Measurements from ENCODE around the gene DNASE2. TPM values are rescaled to one million over a fixed set of nuclear protein-coding genes. Genes with fewer than 3 reads are reported as not detected.

The DNASE2 gene
- 10 to 100 TPM; 26.6 to 37.4 (median 31.2) TPM for total RNA-seq

DNA sequence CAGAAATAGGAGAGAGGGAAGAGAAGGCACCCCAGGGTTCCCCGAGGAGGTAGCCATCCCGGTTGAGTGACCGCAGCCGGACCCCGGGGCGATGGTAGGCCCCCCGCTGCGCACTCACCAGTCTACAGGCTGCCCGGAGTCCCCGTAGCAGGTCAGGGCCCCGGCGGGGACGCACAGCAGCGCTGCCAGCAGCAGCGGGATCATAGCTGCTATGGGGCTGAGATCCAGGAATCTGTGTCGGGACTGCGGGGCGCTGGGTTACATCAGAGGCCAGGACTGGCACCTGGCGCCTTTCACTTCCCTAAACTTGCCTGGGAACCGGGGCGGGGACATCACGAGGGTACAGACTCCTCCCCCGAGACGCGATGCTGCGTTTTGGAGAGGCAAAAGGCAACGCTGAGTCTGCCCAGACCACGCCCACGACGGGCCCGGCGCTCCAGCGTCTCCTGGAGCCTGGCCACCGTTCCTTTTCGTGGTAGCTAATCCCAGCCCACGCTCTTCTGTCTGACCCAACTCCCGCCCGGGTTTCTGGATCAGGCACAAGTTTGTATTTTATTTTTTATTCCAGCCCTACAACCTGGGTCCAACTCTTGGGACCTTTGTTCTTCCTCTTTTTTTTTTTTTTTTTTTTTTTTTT lies at the start of gene DNASE2:
Gene DNASE2 (minus strand): TSS at position 278 of the 637 bp plus-strand sequence. CDS start 74 bp downstream, at position 204.
- Histone ChIP-seq H3K9me3 (peaks cover 0 to 13% (median 6%) of the 10 kb centered on the region in 4 donors), H3K4me3 (peak within 1 kb of the TSS; percentile 72 to 91 (median 74)), H3K4me1 (peaks cover 18 to 36% (median 29%) of the 10 kb centered on the region in 4 donors), H3K27me3 (peaks cover 0 to 31% (median 21%) of the 10 kb centered on the region in 4 donors), H3K36me3 (peaks cover 25 to 29% (median 25%) of the 10 kb centered on the region in 4 donors), H3K27ac (replicated peaks in 1 of 4) (peak within 1 kb of the TSS; percentile 82 to 96 (median 92))
- DNase-seq (ENCODE audit: extremely low spot score), result peak; percentile 99
- under 1% methylated on average over 20 of the region's 38 CpGs for WGBS
- TF ChIP-seq EP300 (IDR thresholded peaks at IDR 0.05) (no peak), POLR2A (IDR thresholded peaks at IDR 0.05; ENCODE audit: low read depth) (no peak), POLR2AphosphoS5 (IDR thresholded peaks at IDR 0.05) (peak; percentile 92 to 94)
- TF ChIP-seq, protein P1, sequence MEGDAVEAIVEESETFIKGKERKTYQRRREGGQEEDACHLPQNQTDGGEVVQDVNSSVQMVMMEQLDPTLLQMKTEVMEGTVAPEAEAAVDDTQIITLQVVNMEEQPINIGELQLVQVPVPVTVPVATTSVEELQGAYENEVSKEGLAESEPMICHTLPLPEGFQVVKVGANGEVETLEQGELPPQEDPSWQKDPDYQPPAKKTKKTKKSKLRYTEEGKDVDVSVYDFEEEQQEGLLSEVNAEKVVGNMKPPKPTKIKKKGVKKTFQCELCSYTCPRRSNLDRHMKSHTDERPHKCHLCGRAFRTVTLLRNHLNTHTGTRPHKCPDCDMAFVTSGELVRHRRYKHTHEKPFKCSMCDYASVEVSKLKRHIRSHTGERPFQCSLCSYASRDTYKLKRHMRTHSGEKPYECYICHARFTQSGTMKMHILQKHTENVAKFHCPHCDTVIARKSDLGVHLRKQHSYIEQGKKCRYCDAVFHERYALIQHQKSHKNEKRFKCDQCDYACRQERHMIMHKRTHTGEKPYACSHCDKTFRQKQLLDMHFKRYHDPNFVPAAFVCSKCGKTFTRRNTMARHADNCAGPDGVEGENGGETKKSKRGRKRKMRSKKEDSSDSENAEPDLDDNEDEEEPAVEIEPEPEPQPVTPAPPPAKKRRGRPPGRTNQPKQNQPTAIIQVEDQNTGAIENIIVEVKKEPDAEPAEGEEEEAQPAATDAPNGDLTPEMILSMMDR (IDR thresholded peaks at IDR 0.05), result peak in 1 of 3 experiments; percentile 15
- intact Hi-C loops (cut with DNase I), result no loop called here

- intact Hi-C loops (cut with DNase I), result no loop called here
- Histone ChIP-seq H3K4me3 (no peak overlapping the region), H3K27me3 (no peaks in the 10 kb centered on the region), H3K36me3 (peaks cover 41 to 60% (median 58%) of the 10 kb centered on the region in 4 donors), H3K27ac (replicated peaks in 1 of 4) (no peak overlapping the region), H3K9me3 (no peaks in the 10 kb centered on the region), H3K4me1 (peaks cover 18 to 27% (median 22%) of the 10 kb centered on the region in 4 donors)
- WGBS, result 93% methylated on average over 18 of the region's 19 CpGs
- no peak for TF ChIP-seq POLR2A (IDR thresholded peaks at IDR 0.05; ENCODE audit: low read depth)
- TF ChIP-seq, protein P1 (IDR thresholded peaks at IDR 0.05), result no peak
- TF ChIP-seq EP300 (IDR thresholded peaks at IDR 0.05), result no peak
- no peak for TF ChIP-seq POLR2AphosphoS5 (IDR thresholded peaks at IDR 0.05)
- DNase-seq (ENCODE audit: extremely low spot score), result no peak
Measured at GRCh38 chr19:12930002-12930645, 48.9 kb upstream of the DNASE2 start.

- WGBS, result 95% methylated on average over 18 of the region's 29 CpGs
- no peak for TF ChIP-seq POLR2AphosphoS5 (IDR thresholded peaks at IDR 0.05)
- TF ChIP-seq EP300 (IDR thresholded peaks at IDR 0.05), result no peak
- no peak for TF ChIP-seq POLR2A (IDR thresholded peaks at IDR 0.05; ENCODE audit: low read depth)
- TF ChIP-seq, protein P1 (IDR thresholded peaks at IDR 0.05), result no peak
- H3K36me3 ChIP-seq, result peaks cover 63 to 78% (median 77%) of the 10 kb centered on the region in 4 donors
- H3K4me3 ChIP-seq, result no peak overlapping the region
- H3K4me1 ChIP-seq, result peaks cover 0 to under 1% (median 0%) of the 10 kb centered on the region in 4 donors
- DNase-seq (ENCODE audit: extremely low spot score), result no peak
- H3K27me3 ChIP-seq, result no peaks in the 10 kb centered on the region
- H3K27ac ChIP-seq (replicated peaks in 1 of 4), result no peak overlapping the region
- intact Hi-C loops (cut with DNase I), result no loop called here
- no peaks in the 10 kb centered on the region for H3K9me3 ChIP-seq
Measured at GRCh38 chr19:12924621-12925310, 43.5 kb upstream of the DNASE2 start.

DNA sequence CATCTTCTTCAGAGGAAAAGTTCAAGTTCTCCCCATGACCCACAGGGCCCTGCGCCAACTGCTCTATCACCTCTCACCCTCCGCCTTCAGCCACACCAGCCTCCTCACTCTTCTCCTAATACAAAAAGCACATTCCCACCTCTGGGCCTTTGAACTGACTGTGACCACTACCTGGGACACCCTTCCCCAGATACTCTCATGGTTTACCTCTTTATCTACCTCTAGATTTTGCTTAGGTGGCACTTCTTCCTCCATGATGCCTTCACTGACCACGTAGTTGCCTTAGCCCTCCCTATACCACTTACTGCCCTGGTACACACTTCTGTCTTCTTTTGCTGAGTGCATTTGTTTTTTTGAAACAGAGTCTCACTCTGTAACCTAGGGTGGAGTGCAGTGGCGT lies 41.7 kb upstream of the DNASE2 start:
- H3K4me3 ChIP-seq, result no peak overlapping the region
- no peak overlapping the region for H3K27ac ChIP-seq (replicated peaks in 1 of 4)
- intact Hi-C loops (cut with DNase I), result no loop called here
- H3K4me1 ChIP-seq, result peaks cover 5 to 13% (median 10%) of the 10 kb centered on the region in 4 donors
- no peaks in the 10 kb centered on the region for H3K9me3 ChIP-seq
- DNase-seq (ENCODE audit: extremely low spot score), result no peak
- 97% methylated on average over 4 of the region's 4 CpGs for WGBS
- H3K36me3 ChIP-seq, result peaks cover 52 to 60% (median 59%) of the 10 kb centered on the region in 4 donors
- no peak for TF ChIP-seq EP300 (IDR thresholded peaks at IDR 0.05)
- no peak for TF ChIP-seq POLR2A (IDR thresholded peaks at IDR 0.05; ENCODE audit: low read depth)
- TF ChIP-seq POLR2AphosphoS5 (IDR thresholded peaks at IDR 0.05), result no peak
- TF ChIP-seq, protein P1 (IDR thresholded peaks at IDR 0.05), result no peak
- no peaks in the 10 kb centered on the region for H3K27me3 ChIP-seq

All from esophagus muscularis mucosa (tissue), 4 donors.